Activated T-cell treated with anti-CD3 and anti-CD28 coated beads, Interleukin-2, amount 50 U/mL, for 4 hours (primary cell): ENCODE results near the gene PBX1. TPM values are rescaled to one million over a fixed set of nuclear protein-coding genes. Genes with fewer than 3 reads are reported as not detected.

Experiments used
- ATAC-seq, 2 donors: fragments of 200-7000 bp; cut with Tn5 transposase; one replicate each; pipeline ENCODE4 v1.10.0; 2021
- DNase-seq: peaks from one replicate; pipeline ENCODE4 v3.0.0-alpha.2; 2020
- H3K27me3 Mint-ChIP-seq: one replicate; pipeline ENCODE4 v1.8.0; 2021; ENCODE audit warnings: low read depth, mixed read lengths
- H3K36me3 Mint-ChIP-seq: one replicate; pipeline ENCODE4 v1.8.0; 2022; ENCODE audit warnings: mixed read lengths; ENCODE audit not compliant: insufficient read depth
- H3K4me1 Mint-ChIP-seq: one replicate; pipeline ENCODE4 v1.8.0; 2021; ENCODE audit warnings: low read depth, mixed read lengths
- H3K4me3 Mint-ChIP-seq: one replicate; pipeline ENCODE4 v1.8.0; 2021; ENCODE audit warnings: mild to moderate bottlenecking, moderate library complexity, mixed read lengths
- H3K9me3 Mint-ChIP-seq: one replicate; pipeline ENCODE4 v1.8.0; 2021; ENCODE audit warnings: mixed read lengths
- total RNA-seq, 3 donors: library from RNA; stranded (reverse); gene quantifications; one replicate each; pipeline ENCODE4 v1.2.1, GENCODE V29; 2021

The PBX1 gene
- total RNA-seq, 3 donors from 2014 or later = 0.41 to 0.48 (median 0.47) TPM

- no peak overlapping the region for H3K4me3 Mint-ChIP-seq
- H3K4me1 Mint-ChIP-seq = no peaks in the 10 kb centered on the region
- no peaks in the 10 kb centered on the region for H3K27me3 Mint-ChIP-seq
- H3K9me3 Mint-ChIP-seq = no peaks in the 10 kb centered on the region
- H3K36me3 Mint-ChIP-seq = no peaks in the 10 kb centered on the region
- no peak for DNase-seq
- ATAC-seq = no peak
These were observed 71.8 kb downstream of the PBX1 start for GRCh38 chr1:164630626-164631396.

DNA sequence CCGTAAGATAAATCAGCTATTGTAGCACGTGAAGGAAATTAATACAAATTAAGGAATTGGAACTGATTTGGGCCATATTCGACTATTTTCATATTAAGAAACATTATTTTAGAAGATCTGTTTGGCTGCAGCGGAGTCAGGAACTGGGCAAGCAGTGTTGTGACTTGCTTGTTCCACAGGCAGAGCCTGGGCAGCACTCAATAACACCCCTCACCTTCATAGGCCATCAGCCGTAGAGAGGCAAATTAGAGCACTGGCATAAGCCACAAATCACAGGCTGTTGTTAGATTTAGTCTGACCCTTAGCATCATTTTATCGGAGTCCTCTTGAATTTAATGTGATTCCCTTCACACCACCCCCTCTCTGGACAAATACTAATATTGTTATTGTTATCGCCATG lies 72.8 kb downstream of the PBX1 start:
- Mint-ChIP-seq H3K27me3 (no peaks in the 10 kb centered on the region), H3K4me3 (no peak overlapping the region), H3K9me3 (no peaks in the 10 kb centered on the region), H3K4me1 (no peaks in the 10 kb centered on the region), H3K36me3 (no peaks in the 10 kb centered on the region)
- ATAC-seq (no peak), DNase-seq (no peak)

DNA sequence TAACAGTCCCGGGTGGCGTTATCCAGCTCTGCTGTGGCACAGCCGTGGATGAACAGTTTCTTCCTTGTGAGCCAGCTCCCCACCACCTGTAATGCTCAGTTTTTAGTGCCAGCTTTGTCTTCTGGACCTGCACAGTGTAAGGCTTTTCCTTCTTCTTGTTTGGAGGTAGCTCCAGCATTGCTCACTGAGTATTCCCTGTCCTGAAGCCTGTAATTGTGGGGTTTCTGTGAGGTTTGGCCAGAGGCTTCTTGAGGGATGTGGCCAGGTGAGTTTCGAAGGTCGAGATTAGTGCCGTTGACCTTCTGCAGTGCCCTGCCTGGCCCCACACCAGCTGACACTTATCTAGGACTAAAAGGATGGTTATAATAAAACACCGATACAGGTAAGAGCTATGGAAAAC lies 75.0 kb downstream of the PBX1 start:
- no peak overlapping the region for H3K4me3 Mint-ChIP-seq
- H3K4me1 Mint-ChIP-seq = no peaks in the 10 kb centered on the region
- H3K27me3 Mint-ChIP-seq = no peaks in the 10 kb centered on the region
- no peaks in the 10 kb centered on the region for H3K36me3 Mint-ChIP-seq
- H3K9me3 Mint-ChIP-seq = no peaks in the 10 kb centered on the region
- DNase-seq (no peak), ATAC-seq (no peak)

DNA sequence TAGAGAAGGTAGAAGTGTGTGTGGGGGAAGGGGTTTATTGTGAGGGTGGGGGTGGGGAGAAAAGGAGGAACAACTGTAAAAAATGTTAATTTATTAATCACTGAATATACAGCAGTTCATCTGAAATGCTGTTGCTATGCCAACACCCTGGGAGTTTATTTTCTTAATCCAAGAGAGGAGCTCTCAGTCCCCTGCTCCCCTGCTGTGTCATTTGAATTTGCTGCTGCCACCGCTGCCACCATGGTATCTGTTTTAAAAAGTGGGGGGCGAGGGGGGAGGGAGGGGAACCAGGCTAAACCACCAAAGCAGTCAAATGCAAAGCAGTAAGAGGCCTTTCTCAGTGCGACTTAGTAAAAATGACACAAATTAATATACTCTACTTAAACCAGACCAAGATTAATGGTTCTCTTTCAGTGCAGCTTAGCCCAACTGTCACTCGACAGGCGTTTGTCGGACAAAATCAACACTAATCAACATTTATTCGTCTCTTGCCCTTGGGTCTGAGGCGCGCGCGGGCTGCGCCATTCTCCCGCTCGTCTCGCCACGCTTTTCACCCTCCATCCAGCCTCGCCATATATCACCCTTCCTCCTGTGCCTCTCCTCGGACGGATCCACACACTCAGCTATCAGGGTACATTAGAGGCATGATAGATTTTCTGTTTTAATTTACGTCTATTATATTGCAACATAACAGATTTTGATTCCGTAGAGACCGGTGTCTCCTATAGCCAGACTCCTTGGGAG lies 76.2 kb downstream of the PBX1 start:
- no peak for ATAC-seq
- Mint-ChIP-seq H3K36me3 (no peaks in the 10 kb centered on the region), H3K9me3 (no peaks in the 10 kb centered on the region), H3K4me1 (no peaks in the 10 kb centered on the region), H3K27me3 (no peaks in the 10 kb centered on the region), H3K4me3 (no peak overlapping the region)
- no peak for DNase-seq

GRCh38 chr1:164635803-164636731 lies 77.1 kb downstream of the PBX1 start:
- ATAC-seq (no peak), DNase-seq (no peak)
- Mint-ChIP-seq H3K36me3 (no peaks in the 10 kb centered on the region), H3K27me3 (no peaks in the 10 kb centered on the region), H3K4me3 (no peak overlapping the region), H3K9me3 (no peaks in the 10 kb centered on the region), H3K4me1 (no peaks in the 10 kb centered on the region)

GRCh38 chr1:164636757-164637156 lies 77.8 kb downstream of the PBX1 start:
- H3K4me3 Mint-ChIP-seq = no peak overlapping the region
- H3K9me3 Mint-ChIP-seq = no peaks in the 10 kb centered on the region
- no peaks in the 10 kb centered on the region for H3K4me1 Mint-ChIP-seq
- DNase-seq (no peak), ATAC-seq (no peak)
- H3K27me3 Mint-ChIP-seq = no peaks in the 10 kb centered on the region
- H3K36me3 Mint-ChIP-seq = no peaks in the 10 kb centered on the region

- no peaks in the 10 kb centered on the region for H3K27me3 Mint-ChIP-seq
- H3K36me3 Mint-ChIP-seq = no peaks in the 10 kb centered on the region
- H3K4me3 Mint-ChIP-seq = no peak overlapping the region
- no peaks in the 10 kb centered on the region for H3K9me3 Mint-ChIP-seq
- H3K4me1 Mint-ChIP-seq = no peaks in the 10 kb centered on the region
- no peak for DNase-seq
- ATAC-seq = no peak
These were observed 78.7 kb downstream of the PBX1 start for GRCh38 chr1:164637461-164638375.

- DNase-seq = no peak
- Mint-ChIP-seq H3K36me3 (no peaks in the 10 kb centered on the region), H3K4me3 (no peak overlapping the region), H3K27me3 (no peaks in the 10 kb centered on the region), H3K9me3 (no peaks in the 10 kb centered on the region), H3K4me1 (no peaks in the 10 kb centered on the region)
- ATAC-seq = no peak
These were observed 79.7 kb downstream of the PBX1 start for GRCh38 chr1:164638492-164639202.

- Mint-ChIP-seq H3K4me3 (no peak overlapping the region), H3K36me3 (no peaks in the 10 kb centered on the region), H3K4me1 (no peaks in the 10 kb centered on the region), H3K9me3 (no peaks in the 10 kb centered on the region), H3K27me3 (no peaks in the 10 kb centered on the region)
- DNase-seq = no peak
- no peak for ATAC-seq
These were observed 81.8 kb downstream of the PBX1 start for GRCh38 chr1:164640686-164641352.

DNA sequence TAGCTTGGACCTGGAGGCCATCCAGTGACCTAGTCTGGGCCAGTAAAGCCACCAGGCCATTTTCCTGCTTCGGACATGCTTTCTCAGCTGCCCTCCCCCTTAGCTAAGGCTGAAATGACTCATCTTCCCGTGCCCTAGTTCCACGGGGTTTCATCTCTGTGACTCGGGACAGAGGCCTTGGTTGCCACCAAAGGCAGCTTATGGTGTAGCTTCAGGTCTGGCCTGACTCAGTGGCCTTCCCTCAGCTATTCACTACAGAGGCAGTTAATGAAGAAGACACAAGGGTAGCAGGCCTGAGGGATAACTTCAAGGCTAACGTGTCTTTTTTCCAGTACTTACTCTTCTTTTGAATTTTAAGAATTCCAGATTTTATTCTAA lies 82.4 kb downstream of the PBX1 start:
- no peak overlapping the region for H3K4me3 Mint-ChIP-seq
- no peaks in the 10 kb centered on the region for H3K27me3 Mint-ChIP-seq
- no peak for ATAC-seq

GRCh38 chr1:164643018-164643417 lies 84.0 kb downstream of the PBX1 start:
- no peaks in the 10 kb centered on the region for H3K4me1 Mint-ChIP-seq
- no peaks in the 10 kb centered on the region for H3K36me3 Mint-ChIP-seq
- H3K4me3 Mint-ChIP-seq = no peak overlapping the region
- H3K27me3 Mint-ChIP-seq = no peaks in the 10 kb centered on the region
- ATAC-seq (no peak), DNase-seq (no peak)
- no peaks in the 10 kb centered on the region for H3K9me3 Mint-ChIP-seq

More for the DNA sequence above, 82.4 kb downstream of the PBX1 start:
- Mint-ChIP-seq H3K36me3 (no peaks in the 10 kb centered on the region), H3K9me3 (no peaks in the 10 kb centered on the region), H3K4me1 (no peaks in the 10 kb centered on the region)
- no peak for DNase-seq

DNA sequence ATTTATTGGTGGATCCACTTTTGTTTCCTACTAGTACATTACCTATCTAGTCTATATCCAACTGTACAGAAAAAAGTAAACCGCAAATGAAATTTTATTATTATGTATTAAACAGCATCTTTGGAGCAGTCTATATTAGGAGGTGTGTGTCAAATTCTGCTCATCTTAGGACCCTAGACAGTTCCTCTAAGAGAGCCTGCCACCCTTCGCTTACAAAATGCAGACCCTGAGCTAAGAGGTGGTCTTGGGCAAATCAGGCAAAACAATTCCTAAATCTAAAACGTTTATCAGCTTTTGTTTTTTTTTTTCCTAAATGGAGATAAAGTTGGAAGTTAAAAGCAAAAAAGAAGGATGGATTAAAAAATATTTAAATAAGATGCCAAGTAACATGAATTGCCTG lies 85.3 kb downstream of the PBX1 start:
- H3K9me3 Mint-ChIP-seq = no peaks in the 10 kb centered on the region

More for the DNA sequence above, 85.3 kb downstream of the PBX1 start:
- no peak for DNase-seq
- H3K36me3 Mint-ChIP-seq = no peaks in the 10 kb centered on the region
- H3K27me3 Mint-ChIP-seq = no peaks in the 10 kb centered on the region
- no peak overlapping the region for H3K4me3 Mint-ChIP-seq
- H3K4me1 Mint-ChIP-seq = no peaks in the 10 kb centered on the region
- no peak for ATAC-seq
